Neural cell (in vitro differentiated cells): ENCODE measurements around the gene GNG4. TPM values are rescaled to one million over a fixed set of nuclear protein-coding genes. Genes with fewer than 3 reads are reported as not detected.

Source experiments
- H2AFZ ChIP-seq: fragments of 200-600, 300-800 bp; sonication (generic), shearing (Covaris generic); 2 replicates; pipeline ENCODE4 v1.6.0; 2014; ENCODE audit warnings: low read depth, mild to moderate bottlenecking, antibody characterized with exemption, low read length, moderate library complexity
- H3F3A ChIP-seq: fragments of 200-600 bp; shearing (Covaris generic); 2 replicates; pipeline ENCODE4 v1.6.1; 2016; ENCODE audit warnings: mild to moderate bottlenecking, moderate library complexity, mixed read lengths, antibody characterized with exemption, low read length; ENCODE audit not compliant: insufficient read depth, poor library complexity, severe bottlenecking
- H3K27ac ChIP-seq: fragments of 200-600, 300-800 bp; sonication (generic), shearing (Covaris generic); 2 replicates; pipeline ENCODE4 v1.5.1; 2014; ENCODE audit warnings: mild to moderate bottlenecking, low read length, moderate library complexity
- H3K27me3 ChIP-seq: fragments of 300-800, 200-600 bp; sonication (generic), shearing (Covaris generic); 2 replicates; pipeline ENCODE4 v1.6.0; 2014; ENCODE audit warnings: mild to moderate bottlenecking, low read depth, low read length, moderate library complexity; ENCODE audit not compliant: insufficient read depth
- H3K36me3 ChIP-seq: fragments of 300-800, 200-600 bp; sonication (generic), shearing (Covaris generic); 2 replicates; pipeline ENCODE4 v1.5.1; 2014; ENCODE audit warnings: mild to moderate bottlenecking, antibody characterized with exemption, low read length, moderate library complexity; ENCODE audit not compliant: insufficient read depth
- H3K4me2 ChIP-seq: fragments of 300-800, 200-600 bp; sonication (generic), shearing (Covaris generic); 2 replicates; pipeline ENCODE4 v1.6.0; 2014; ENCODE audit warnings: mild to moderate bottlenecking, low read length
- H3K4me3 ChIP-seq: fragments of 300-800, 200-600 bp; sonication (generic), shearing (Covaris generic); 2 replicates; pipeline ENCODE4 v1.5.1; 2014; ENCODE audit warnings: mild to moderate bottlenecking, low read length, moderate library complexity
- H3K79me2 ChIP-seq: fragments of 200-600 bp; shearing (Covaris generic); replicated peaks from 2 replicates; pipeline ENCODE4 v1.6.0; 2014; ENCODE audit warnings: mild to moderate bottlenecking, low read length, moderate library complexity; ENCODE audit not compliant: insufficient read depth
- H3K9ac ChIP-seq: fragments of 300-800, 200-600 bp; sonication (generic), shearing (Covaris generic); 2 replicates; pipeline ENCODE4 v1.6.1; 2016; ENCODE audit warnings: mild to moderate bottlenecking, low read length, mixed read lengths
- H3K9me2 ChIP-seq: fragments of 200-600 bp; shearing (Covaris generic); 2 replicates; pipeline ENCODE4 v1.6.1; 2016; ENCODE audit warnings: mild to moderate bottlenecking, low read length, mixed read lengths; ENCODE audit not compliant: insufficient read depth
- H3K9me3 ChIP-seq: fragments of 200-600, 300-800 bp; sonication (generic), shearing (Covaris generic); 2 replicates; pipeline ENCODE4 v1.6.1; 2016; ENCODE audit warnings: mild to moderate bottlenecking, mixed run types, low read length, moderate library complexity, mixed read lengths
- H4K20me1 ChIP-seq: fragments of 200-600 bp; shearing (Covaris generic); 2 replicates; pipeline ENCODE4 v1.6.1; 2016; ENCODE audit warnings: mild to moderate bottlenecking, mixed run types; ENCODE audit not compliant: insufficient read depth
- CTCF ChIP-seq: fragments of 450-650 bp; IDR thresholded peaks from 2 replicates; pipeline ENCODE4 v1.5.1; 2014; ENCODE audit warnings: antibody characterized with exemption, mild to moderate bottlenecking, moderate library complexity; ENCODE audit not compliant: poor library complexity, severe bottlenecking
- EP300 ChIP-seq: fragments of 450-650 bp; conservative IDR thresholded peaks from 2 replicates; pipeline ENCODE4 v1.6.1; 2014; ENCODE audit warnings: antibody characterized with exemption, mild to moderate bottlenecking, moderate library complexity; ENCODE audit not compliant: poor library complexity, severe bottlenecking
- EZH2 ChIP-seq: fragments of 200-600, 300-800 bp; shearing (Covaris generic), sonication (generic); IDR thresholded peaks from 2 replicates; pipeline ENCODE4 v1.6.1; 2014; ENCODE audit warnings: antibody characterized with exemption, low read length, borderline replicate concordance, mild to moderate bottlenecking; ENCODE audit not compliant: insufficient read depth, poor library complexity, severe bottlenecking
- MXI1 ChIP-seq: fragments of 450-650 bp; conservative IDR thresholded peaks from 2 replicates; pipeline ENCODE4 v1.6.1; 2014; ENCODE audit warnings: antibody characterized with exemption, mild to moderate bottlenecking; ENCODE audit not compliant: poor library complexity, severe bottlenecking
- POLR2AphosphoS5 ChIP-seq: IDR thresholded peaks from 2 replicates; pipeline ENCODE4 v1.6.1; 2012
- RAD21 ChIP-seq: fragments of 450-650 bp; conservative IDR thresholded peaks from 2 replicates; pipeline ENCODE4 v1.6.1; 2014; ENCODE audit warnings: antibody characterized with exemption, mild to moderate bottlenecking, moderate library complexity
- REST ChIP-seq: IDR thresholded peaks from 2 replicates; pipeline ENCODE4 v1.6.1; 2012; ENCODE audit warnings: borderline replicate concordance
- SMC3 ChIP-seq: fragments of 450-650 bp; conservative IDR thresholded peaks from 2 replicates; pipeline ENCODE4 v1.6.1; 2014; ENCODE audit warnings: antibody characterized with exemption, mild to moderate bottlenecking, moderate library complexity; ENCODE audit not compliant: poor library complexity
- TAF1 ChIP-seq: IDR thresholded peaks from 2 replicates; pipeline ENCODE4 v1.6.1; 2012; ENCODE audit warnings: low read depth
- polyA plus RNA-seq: library from polyadenylated mRNA; depleted of rRNA; stranded (reverse); fragments of >200 nt; gene quantifications from 2 replicates; pipeline ENCODE4 v1.2.3, GENCODE V29; 2014

GNG4 gene
- polyA plus RNA-seq, 1 donor from 2014 or later: 63.2 TPM

- no peaks in the 10 kb centered on the region for H3K36me3 ChIP-seq
- no peak overlapping the region for H3K4me2 ChIP-seq
- no peaks in the 10 kb centered on the region for H4K20me1 ChIP-seq
- no peak overlapping the region for H3K27ac ChIP-seq
- H3K79me2 ChIP-seq: no peaks in the 10 kb centered on the region
- H3K27me3 ChIP-seq: no peaks in the 10 kb centered on the region
- no peak overlapping the region for H3K4me3 ChIP-seq
- no peaks in the 10 kb centered on the region for H3F3A ChIP-seq
- no peak overlapping the region for H3K9ac ChIP-seq
- H3K9me3 ChIP-seq: no peaks in the 10 kb centered on the region
- TF ChIP-seq EZH2 (no peak), CTCF (no peak), REST (no peak), RAD21 (no peak), SMC3 (no peak), POLR2AphosphoS5 (no peak), EP300 (no peak), TAF1 (no peak), MXI1 (no peak)
- no peaks in the 10 kb centered on the region for H3K9me2 ChIP-seq
- no peak overlapping the region for H2AFZ ChIP-seq
These were observed 97.4 kb downstream of the GNG4 start for GRCh38 chr1:235552146-235552716.

GRCh38 chr1:235549351-235550139 lies 100.0 kb downstream of the GNG4 start:
- H3F3A ChIP-seq: no peaks in the 10 kb centered on the region
- H4K20me1 ChIP-seq: no peaks in the 10 kb centered on the region
- H3K36me3 ChIP-seq: no peaks in the 10 kb centered on the region
- H3K27ac ChIP-seq: no peak overlapping the region
- H2AFZ ChIP-seq: no peak overlapping the region
- H3K79me2 ChIP-seq: no peaks in the 10 kb centered on the region
- H3K4me3 ChIP-seq: no peak overlapping the region
- no peaks in the 10 kb centered on the region for H3K9me3 ChIP-seq
- H3K9me2 ChIP-seq: no peaks in the 10 kb centered on the region
- no peak overlapping the region for H3K9ac ChIP-seq
- TF ChIP-seq RAD21 (no peak), REST (no peak), CTCF (no peak), TAF1 (no peak), EZH2 (no peak), SMC3 (no peak), POLR2AphosphoS5 (no peak), MXI1 (no peak), EP300 (no peak)
- H3K4me2 ChIP-seq: no peak overlapping the region
- H3K27me3 ChIP-seq: no peaks in the 10 kb centered on the region
